Hindlimb muscle (tissue), 1 donor: Measurements from ENCODE around the gene NRL. TPM values are rescaled to one million over a fixed set of nuclear protein-coding genes. Genes with fewer than 3 reads are reported as not detected.
"Not testable (repeated sequence)": the region's sequence is repeated elsewhere in the genome, so short reads cannot be mapped to it uniquely, and the experiment has no call there.

Experiments used
- DNase-seq: peaks from one replicate; pipeline ENCODE4 v3.0.0-alpha.2; 2013
- polyA plus RNA-seq: library from polyadenylated mRNA; unstranded; fragments of 120-200 nt; gene quantifications from one replicate; pipeline ENCODE4 v1.2.1, GENCODE V29; 2013; ENCODE audit not compliant: insufficient read length

NRL gene
- polyA plus RNA-seq, 1 donor, result 1.7 TPM

DNA sequence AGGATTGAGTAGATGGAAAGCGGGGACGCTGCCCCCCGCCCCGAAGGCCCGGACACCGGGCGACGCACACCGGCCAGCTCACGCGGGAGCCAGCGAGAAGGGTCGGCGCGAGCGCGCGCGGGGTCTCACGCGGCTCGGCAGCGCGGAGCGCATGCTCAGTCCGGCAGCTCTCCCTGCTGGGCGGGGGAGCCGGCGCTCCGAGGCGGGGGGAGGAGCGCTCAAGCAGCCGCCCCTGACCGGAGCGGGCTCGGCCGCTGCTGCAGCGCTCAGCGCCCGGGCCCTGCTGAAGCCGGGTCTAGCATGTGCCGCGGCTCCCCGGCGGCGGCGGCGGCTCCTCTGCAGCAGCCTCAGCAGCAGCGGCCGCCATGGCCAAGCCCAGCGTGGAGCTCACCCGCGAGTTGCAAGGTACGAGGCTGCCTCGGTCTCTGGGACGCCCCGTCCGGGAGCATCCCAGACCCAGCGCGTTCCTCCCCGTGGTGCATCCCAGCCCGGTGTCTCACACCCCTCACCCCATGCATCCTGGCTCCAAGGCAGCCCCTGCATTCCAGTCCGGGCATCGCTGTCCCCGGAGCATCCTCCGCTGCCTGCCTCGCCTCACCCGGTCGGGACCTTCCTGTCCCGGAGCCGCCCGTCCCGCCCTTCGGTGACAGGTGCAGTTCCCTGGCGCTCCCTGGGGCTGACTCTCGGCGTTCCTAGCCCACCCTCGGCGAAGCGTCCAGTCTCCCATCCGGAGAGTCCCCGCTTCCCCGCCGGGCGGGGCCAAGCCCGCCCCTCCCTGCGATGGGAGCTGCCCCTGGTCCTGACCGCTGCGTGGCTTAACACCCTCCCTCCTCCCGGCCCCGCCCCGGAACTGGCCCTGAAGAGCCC is 62.7 kb downstream of the NRL start, which contains the start of gene CARMIL3:
TSS of gene CARMIL3 (plus strand) at position 221 of the 867 bp plus-strand sequence. CDS start at position 366, 145 bp downstream.
- peak; percentile 76 for DNase-seq

DNA sequence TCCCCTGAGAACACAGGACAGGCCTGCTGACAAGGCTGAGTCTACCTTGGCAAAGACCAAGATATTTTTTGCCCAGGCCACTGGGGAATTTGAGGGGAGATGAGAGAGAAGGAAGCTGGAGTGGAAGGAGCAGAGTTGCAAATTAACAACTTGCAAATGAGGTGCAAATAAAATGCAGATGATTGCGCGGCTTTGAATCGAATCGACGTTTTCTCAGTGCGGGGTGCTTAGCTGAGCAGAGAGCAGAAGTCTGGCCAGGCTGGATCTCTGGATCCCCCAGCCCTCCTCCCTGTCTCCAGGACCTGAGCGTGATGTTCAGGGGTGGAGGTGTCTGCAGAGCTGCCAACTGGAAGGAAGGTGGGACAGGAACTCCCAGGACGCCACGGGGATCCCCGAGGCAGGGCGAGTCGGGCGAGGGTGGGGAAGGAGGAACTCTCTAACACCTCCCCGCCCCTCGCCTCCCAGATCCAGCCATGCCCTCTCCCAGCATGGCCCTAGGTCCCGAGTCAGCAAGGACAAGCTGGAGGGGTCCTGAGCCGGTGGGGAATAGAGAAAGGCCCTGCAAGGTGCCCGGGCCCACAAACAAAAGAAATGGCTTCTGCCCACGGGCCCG is 63.5 kb downstream of the NRL start:
- DNase-seq, result no peak

DNA sequence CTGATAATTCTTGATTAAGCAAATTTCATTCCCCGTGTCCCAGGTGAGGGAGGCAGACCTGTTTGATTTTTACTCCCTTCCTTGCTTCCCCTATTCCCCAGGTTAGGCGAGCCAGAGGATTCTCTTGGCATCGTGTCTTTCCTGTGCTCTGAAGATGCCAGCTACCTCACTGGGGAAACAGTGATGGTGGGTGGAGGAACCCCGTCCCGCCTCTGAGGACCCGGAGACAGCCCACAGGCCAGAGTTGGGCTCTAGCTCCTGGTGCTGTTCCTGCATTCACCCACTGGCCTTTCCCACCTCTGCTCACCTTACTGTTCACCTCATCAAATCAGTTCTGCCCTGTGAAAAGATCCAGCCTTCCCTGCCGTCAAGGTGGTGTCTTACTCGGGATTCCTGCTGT is 64.0 kb downstream of the NRL start:
- DNase-seq, result not testable (repeated sequence)

DNA sequence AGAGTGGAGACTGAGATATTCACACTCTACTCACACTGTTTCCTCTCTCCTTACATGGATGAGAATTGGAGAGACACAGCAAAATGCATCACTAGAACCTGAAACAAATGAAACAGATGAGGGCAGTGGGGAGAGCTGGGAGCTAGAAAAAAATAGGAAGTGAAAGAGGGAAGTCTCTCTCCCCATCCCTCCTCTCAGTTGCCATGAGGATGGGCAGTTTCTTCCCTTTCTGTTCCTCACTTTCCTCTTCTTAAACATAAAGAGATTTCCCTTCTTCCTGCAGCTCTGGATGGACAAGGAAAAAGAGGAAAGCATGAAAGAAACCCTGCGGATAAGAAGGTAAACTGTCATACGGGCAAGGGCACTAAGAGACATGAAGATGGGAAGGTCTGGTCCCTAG is 65.7 kb downstream of the NRL start:
- not testable (repeated sequence) for DNase-seq

DNA sequence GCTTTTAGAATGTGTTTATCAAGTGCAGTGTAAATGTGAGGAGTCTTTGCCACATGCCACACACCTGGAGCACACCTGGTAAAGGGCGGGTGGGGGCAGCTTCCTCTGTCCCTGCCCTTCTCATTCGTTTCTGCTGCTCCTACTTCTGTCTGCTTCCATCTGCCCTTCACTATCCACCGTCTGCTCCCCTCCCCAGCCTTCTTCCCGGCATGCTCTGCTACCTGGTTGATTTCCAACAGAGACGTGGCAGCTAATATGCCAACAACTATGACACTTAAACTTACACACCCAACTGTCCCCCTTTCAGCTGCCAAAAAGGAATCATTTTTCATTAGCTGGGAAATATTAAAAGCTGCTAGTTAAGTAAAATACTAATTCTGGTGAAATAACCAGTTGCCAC is 72.0 kb downstream of the NRL start:
- DNase-seq, result no peak

DNA sequence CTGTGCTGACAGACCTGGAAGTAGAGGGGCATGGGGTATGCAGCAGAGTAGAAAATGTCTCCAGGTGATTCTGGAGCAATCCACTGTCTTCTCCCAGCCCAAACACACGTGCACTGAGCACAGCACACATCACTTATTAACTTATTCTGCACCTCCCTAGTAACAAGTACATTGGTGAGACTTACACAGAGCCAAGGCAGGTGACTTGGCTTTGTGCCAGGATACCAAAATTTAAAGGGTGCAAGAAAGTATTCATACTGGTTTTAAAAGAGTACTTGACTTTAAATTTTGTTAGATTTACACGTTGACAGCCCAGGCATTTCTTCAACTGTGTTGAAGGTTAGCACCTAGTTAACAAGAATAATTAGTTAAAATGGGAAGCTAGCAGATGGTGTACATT is 74.1 kb downstream of the NRL start:
- DNase-seq, result no peak

DNA sequence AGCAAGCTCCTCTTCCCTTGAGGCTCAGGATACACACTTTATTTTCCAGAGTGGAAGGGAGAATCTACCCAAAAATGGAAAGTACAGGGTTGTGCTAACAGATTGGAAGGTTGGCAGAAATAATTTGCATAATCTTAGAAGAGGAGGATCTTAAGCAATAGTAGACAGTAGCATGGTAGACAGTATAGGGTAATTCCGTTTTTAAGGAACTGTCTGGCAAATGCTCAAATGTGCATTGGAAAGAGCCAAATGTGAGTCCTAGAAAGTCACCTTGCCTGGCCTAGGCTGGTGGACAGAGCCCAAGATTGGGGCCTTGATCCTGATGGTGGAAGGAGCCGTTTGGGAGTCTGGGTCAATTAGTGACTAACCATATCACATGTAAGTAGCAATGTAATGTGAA is 76.1 kb downstream of the NRL start:
- DNase-seq, result no peak

DNA sequence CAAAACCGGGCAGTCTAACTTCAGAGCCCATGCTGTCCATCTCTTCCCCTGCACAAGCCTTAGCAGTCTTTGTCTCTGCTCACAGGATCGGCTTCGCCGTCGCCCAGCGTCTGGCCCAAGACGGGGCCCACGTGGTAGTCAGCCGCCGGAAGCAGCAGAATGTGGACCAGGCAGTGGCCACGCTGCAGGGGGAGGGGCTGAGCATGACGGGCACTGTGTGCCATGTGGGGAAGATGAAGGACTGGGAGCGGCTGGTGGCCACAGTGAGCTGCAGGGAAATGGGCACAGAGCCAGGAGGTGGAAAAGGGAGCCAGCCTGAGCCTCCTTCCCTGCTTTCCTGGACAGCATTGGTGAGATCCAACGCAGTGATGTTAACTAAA is 77.1 kb downstream of the NRL start:
- no peak for DNase-seq

DNA sequence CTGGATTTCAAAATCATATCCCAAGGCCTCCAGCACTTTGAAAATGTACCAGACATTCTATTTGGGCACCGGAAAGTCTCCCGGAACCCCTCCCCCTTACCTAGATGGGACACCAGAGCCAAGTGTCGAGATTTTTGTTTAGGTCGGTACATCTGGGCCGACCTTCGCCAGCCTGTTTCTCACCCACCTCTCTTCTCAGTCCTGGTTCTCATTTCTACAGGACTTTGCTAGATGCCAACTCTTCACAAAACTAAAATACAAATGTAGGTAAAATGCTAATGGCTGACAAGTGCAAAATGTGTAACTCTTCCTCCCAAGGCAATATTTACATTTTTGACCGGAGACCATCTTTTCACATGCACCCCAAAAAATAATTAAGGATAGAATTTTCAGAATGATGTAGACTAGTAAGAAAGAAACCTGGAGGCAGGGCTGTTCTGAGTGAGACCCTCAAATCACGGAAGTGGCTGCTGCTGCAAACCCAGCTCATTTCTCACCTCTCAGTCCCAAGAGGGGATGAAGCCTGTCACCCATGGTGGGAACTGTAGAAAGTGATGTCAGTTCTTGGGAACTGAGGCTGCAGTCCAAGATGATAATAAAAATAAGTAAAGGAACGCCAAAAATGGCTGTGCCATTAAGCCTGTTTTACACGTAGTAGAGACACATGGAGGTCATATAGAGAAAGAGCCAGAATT is 77.6 kb downstream of the NRL start:
- DNase-seq, result not testable (repeated sequence)

DNA sequence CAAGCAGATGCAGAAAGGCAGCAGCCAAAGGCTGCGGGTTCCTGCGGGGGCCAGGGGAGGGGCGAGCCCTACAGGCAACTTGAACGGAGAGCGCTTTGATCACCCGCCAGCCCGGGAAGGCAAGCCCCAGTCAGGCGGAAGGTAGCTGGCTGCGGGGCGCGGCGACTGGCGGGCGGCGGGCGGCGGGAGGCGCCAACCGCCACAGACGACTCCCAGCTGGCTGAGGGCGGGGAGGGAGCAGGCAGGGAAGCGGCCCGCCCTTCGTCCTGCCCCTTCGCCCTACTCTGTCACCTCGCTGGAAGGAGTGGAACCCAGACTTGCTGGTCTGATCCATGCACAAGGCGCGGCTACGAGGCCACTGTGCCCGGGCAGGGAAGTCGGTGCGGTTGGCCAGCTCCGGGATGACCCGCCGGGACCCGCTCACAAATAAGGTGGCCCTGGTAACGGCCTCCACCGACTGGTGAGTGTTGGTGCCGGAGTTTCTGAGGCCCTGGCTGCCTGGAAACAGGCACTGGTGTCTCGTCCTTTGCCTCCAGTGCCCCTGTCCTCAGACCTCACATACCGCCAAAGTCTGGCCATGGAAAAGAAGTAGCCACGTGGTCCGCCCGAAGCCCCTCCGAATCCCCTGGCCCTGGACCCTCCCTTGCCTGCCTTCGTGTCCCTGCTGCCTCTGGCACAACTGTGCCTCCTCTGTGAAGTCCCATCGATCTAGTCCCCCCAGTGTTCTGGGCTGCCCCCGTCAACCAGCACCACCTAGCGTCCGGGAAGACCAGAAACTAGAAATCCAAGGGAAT is 78.4 kb downstream of the NRL start:
- DNase-seq, result peak; percentile 69

DNA sequence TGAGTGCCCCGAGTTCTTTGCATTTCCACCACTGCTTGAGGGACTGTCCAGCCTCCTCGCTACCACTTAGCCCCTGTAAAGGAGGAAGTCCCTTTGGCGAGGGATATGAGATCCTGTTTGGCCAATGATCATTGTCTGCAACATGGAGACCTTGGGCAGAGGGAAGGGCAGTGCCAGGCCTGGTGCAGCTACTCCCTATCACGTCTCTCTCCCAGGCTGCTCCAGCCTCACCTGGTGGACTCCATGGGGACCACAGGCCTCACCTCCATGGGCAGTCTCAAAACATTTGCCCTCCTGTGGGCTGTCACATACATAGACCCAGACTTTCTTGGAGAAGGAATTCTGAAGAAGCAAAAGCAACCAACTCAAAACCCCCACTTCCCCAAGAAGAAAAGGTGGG is 79.0 kb downstream of the NRL start:
- not testable (repeated sequence) for DNase-seq

DNA sequence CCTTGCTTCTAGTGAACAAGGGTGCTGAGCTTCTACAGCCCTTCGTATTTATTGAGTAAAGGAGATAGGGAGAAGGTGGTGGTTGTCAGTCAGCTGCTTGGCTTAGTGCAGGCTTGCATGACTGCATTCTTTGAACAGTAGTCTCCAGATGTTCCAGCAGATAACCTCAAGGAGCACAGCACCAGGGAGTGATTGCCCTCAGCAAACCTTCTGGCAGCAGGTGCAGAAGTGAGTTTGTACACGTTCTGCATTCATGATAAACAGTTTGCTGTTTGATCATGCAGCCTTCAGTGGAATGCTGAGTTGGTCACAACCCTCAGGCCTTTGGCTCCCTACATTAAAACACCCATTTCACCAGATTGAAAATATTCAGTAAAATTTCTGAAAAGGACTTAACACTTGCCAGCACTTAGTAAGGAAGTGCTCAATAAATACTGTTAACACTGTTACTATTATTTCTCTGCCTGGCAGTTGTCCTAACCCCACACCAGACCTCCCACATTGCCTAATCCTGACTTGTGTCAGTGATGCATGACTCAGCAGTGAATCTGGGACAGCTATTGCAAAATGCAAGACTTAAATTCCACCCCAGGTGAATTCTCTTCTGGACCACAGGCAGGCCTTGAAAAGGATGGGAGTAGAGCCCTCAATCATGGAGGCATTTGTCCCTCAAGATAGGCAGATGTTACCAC is 81.9 kb downstream of the NRL start:
- DNase-seq, result no peak

DNA sequence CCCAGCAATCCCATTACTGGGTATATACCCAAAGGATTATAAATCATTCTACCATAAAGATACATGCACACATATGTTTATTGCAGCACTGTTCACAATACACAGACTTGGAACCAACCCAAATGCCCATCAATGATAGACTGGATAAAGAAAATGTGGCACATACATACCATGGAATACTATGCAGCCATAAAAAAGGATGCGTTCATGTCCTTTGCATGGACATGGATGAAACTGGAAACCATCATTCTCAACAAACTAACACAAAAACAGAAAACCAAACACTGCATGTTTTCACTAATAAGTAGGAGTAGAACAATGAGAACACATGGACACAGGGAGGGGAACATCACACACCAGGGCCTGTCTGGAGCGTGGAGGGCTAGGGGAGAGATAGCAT is 83.4 kb downstream of the NRL start:
- not testable (repeated sequence) for DNase-seq

DNA sequence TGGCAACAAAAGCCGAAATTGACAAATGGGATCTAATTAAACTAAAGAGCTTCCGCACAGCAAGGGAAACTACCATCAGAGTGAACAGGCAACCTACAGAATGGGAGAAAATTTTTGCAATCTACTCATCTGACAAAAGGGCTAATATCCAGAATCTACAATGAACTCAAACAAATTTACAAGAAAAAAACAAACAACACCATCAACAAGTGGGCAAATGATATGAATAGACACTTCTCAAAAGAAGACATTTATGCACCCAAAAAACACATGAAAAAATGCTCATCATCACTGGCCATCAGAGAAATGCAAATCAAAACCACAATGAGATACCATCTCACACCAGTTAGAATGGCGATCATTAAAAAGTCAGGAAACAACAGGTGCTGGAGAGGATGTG is 85.1 kb downstream of the NRL start:
- DNase-seq, result not testable (repeated sequence)

Other genes starting within 250 kb of the NRL start
- gene DHRS4, start 161.2 kb downstream of the NRL start, polyA plus RNA-seq, result 21.9 TPM
- 9.2 TPM for gene DHRS4L2, start 126.0 kb downstream of the NRL start, polyA plus RNA-seq
- gene CARMIL3, start 62.9 kb downstream of the NRL start, polyA plus RNA-seq, result 0.10 TPM
- gene CPNE6, start 43.4 kb downstream of the NRL start, polyA plus RNA-seq, result not detected
- 4.3 TPM for gene PCK2, start 20.6 kb downstream of the NRL start, polyA plus RNA-seq
- 48.2 TPM for gene DCAF11, start 172 bp downstream of the NRL start, polyA plus RNA-seq
- 146 TPM for gene FITM1, start 15.7 kb upstream of the NRL start, polyA plus RNA-seq
- gene PSME1, start 21.2 kb upstream of the NRL start, polyA plus RNA-seq, result 110 TPM
- gene EMC9, start 26.6 kb upstream of the NRL start, polyA plus RNA-seq, result 29.8 TPM
- gene PSME2, start 31.7 kb upstream of the NRL start, polyA plus RNA-seq, result 75.2 TPM
- gene RNF31, start 32.5 kb upstream of the NRL start, polyA plus RNA-seq, result 39.5 TPM
- 32.6 TPM for gene IRF9, start 46.3 kb upstream of the NRL start, polyA plus RNA-seq
- 14.5 TPM for gene REC8, start 57.1 kb upstream of the NRL start, polyA plus RNA-seq
- 33.5 TPM for gene IPO4, start 73.9 kb upstream of the NRL start, polyA plus RNA-seq
- gene TM9SF1, start 80.5 kb upstream of the NRL start, polyA plus RNA-seq, result 18.6 TPM
- gene TSSK4, start 90.7 kb upstream of the NRL start, polyA plus RNA-seq, result 4.5 TPM
- gene CHMP4A, start 98.5 kb upstream of the NRL start, polyA plus RNA-seq, result 37.6 TPM
- 9.3 TPM for gene MDP1, start 101.1 kb upstream of the NRL start, polyA plus RNA-seq
- 176 TPM for gene NEDD8, start 117.4 kb upstream of the NRL start, polyA plus RNA-seq
- 45.8 TPM for gene GMPR2, start 118.0 kb upstream of the NRL start, polyA plus RNA-seq
- 39.0 TPM for gene TINF2, start 127.7 kb upstream of the NRL start, polyA plus RNA-seq
- gene TGM1, start 148.2 kb upstream of the NRL start, polyA plus RNA-seq, result 2.1 TPM
- 15.0 TPM for gene RABGGTA, start 156.6 kb upstream of the NRL start, polyA plus RNA-seq
- gene DHRS1, start 184.8 kb upstream of the NRL start, polyA plus RNA-seq, result 14.7 TPM
- gene NOP9, start 184.9 kb upstream of the NRL start, polyA plus RNA-seq, result 22.6 TPM
- 10.3 TPM for gene CIDEB, start 193.0 kb upstream of the NRL start, polyA plus RNA-seq
- 4.1 TPM for gene LTB4R2, start 195.2 kb upstream of the NRL start, polyA plus RNA-seq
- 3.5 TPM for gene LTB4R, start 196.6 kb upstream of the NRL start, polyA plus RNA-seq
- gene ADCY4, start 220.1 kb upstream of the NRL start, polyA plus RNA-seq, result 17.0 TPM
- gene RIPK3, start 225.0 kb upstream of the NRL start, polyA plus RNA-seq, result 2.1 TPM